GM21390 (cell line): ENCODE data around the gene FICD.

Source experiments
- ATAC-seq: cut with Tn5 transposase; IDR thresholded peaks from one replicate; pipeline ENCODE4 v1.9.1; 2021; ENCODE audit not compliant: unreplicated experiment

The FICD gene

DNA sequence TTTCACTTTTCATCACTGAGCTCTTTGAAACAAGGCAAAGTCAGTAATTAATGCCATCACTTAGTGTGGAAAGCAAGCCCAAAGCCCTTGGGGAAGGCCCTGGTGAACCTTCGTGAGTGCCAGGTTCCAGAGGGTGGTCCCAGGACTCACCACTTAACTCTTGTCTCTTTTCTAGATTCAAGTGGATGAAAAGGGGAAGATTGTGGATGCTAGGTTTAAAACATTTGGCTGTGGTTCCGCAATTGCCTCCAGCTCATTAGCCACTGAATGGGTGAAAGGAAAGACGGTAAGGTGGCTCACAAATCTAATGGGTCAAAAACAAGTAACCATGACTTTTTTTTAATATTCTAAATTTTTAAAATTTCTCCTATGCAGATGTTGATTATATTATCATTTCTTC, 50.1 kb downstream of the FICD start:
- ATAC-seq, result no peak

DNA sequence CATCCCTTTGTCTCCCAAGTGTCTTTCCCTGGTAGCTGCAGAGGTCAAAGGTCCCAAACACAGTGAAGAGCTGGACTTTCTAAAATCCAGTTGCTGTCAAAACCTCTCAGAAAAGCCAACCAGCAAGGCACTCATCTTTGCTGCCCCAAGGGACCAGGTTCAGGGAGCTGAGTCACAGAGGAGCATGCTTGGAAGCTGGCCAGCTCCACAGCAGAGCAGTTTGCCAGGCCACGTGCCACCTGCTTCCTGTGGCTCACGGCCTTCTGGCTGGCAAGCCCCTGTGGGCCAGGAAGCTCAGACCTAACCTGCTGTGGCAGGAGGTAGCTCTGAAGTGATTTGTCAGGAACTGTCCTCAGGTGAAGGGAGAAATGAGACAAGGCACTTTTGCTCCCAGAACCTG, 50.9 kb downstream of the FICD start:
- no peak for ATAC-seq

DNA sequence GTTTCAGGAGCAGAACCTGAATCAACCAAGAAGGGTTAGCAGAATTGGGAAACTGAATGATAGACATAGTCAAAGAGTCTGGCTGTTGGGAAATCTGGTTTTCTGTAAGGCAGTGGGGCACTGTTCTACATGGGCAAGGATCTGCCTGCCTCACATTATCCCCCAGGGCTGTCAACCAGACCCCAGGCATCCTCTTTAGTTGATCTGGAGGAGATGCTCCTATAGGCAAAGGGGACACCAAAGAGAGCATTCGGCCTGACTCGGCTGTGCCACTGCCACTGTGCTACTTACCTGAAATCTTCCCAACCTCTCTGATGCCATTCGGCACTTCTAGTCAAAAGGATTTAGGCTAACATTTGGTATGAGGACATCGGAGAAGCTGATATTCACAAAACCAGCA, 51.4 kb downstream of the FICD start:
- ATAC-seq, result no peak

- no peak for ATAC-seq
Observed at GRCh38 chr12:108567406-108568337, 52.6 kb downstream of the FICD start.

DNA sequence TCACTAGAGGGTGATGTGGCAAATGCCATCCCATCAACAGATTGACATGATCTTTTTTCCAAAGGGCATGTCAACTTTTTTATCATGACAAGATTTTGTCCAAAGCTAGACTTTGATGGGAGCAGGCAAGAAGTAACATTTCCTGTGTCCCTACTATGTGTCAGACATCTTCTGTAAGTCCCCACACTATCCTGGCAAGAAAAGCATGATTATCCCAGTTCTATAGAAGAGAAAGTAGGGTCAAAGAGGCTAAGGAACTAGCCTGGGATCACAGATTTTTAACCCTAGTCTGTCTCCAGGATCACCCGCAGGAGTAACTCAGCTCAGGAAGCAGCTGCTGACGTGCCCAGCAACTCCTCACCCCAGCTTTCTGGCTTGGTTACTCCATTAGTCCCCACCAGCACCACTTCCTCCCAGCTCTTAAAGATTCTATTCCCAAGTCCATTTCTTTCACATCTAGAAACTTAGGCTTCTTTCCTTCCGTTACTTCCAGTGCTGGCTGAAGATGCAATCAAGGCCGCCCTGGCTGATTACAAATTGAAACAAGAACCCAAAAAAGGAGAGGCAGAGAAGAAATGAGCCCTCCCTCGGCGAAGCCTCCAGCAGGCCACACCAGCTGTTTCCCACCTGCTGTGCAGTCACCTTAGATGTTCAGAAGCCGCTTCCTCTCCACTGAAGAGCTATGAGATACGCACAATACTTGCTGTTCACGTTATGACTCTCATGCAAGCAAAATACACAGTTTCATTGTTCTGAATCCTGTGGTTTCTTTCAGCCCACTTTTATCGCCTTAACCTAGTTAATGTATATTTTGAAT, 53.5 kb downstream of the FICD start:
- ATAC-seq, result peak; percentile 71
